T-helper 1 cell (primary cell): ENCODE results near the gene CXADR.
"Not testable (repeated sequence)": the region's sequence is repeated elsewhere in the genome, so short reads cannot be mapped to it uniquely, and the experiment has no call there.

Experiments
- DNase-seq, 5 donors: peaks; one replicate each; pipeline ENCODE4 v3.0.0-alpha.2; 2012 to 2020

Gene CXADR

GRCh38 chr21:17502985-17503384 is 9.9 kb upstream of the CXADR start:
- not testable (repeated sequence) for DNase-seq

DNA sequence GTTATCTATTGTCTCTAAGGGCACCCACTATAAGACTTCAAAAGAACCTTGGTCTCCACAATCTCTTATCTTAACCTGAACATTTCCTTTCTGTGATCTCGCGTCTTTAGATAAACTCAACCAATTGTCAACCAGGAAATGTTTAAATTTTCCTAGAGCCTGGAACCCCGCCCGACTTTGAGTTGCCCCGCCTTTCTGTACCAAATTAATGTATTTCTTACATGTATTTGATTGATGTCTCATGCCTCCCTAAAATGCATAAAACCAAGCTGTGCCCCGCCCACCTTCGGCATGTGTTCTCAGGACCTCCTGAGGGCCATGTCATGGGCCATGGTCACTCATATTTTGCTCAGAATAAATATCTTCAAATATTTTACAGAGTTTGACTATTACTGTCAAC is 5.9 kb upstream of the CXADR start:
- DNase-seq, result no peak

DNA sequence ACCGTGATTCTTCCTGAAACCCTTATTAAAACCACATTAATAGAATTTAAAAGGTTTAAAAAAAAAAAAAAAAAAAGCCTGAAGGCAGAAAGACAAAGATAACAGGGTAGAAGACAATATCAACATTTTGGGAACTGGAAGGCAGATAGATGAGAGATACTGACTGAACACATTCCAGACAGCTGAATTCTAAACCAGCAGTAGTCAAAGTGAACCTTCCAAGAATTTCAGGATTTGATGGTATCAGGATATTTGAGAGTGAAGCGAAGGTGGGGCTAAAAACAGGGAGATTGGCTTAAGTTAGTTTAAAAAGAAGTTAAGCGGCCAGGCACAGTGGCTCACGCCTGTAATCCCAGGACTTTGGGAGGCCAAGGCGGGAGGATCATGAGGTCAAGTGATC is 5.3 kb upstream of the CXADR start:
- no peak for DNase-seq

GRCh38 chr21:17513214-17514123 is 626 bp downstream of the CXADR start:
- peak in 2 of 5 donors; percentile 5 to 14 for DNase-seq

DNA sequence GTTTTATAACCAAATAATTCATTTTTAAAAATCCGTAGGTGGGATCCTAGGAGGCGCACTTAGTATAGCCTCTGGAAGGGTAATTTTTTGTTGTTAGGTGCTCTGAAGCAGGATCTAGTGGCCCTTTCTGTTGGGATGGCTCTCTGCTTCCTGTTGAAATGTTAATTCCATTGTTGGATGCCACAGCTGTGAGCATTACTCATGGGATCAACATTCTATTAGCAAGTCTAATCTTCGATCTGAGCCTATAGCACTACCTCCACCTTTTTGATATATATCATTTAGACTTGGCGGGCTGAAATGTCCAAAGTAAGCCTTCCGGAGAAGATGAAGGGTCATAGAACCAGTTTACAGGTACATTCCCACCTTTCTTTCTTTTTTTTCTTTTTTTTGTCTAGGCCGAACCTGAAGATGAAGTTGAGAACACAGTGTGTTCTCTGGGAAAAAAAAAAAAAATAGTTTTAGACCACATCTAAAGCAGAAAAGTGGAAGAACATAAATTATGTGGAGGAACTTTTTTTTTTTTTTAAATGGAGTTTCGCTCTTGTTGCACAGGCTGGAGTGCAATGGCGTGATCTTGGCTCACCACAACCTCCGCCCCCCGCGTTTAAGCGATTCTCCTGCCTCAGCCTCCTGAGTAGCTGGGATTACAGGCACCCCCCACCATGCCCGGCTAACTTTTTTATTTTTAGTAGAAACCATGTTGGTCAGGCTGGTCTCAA is 1.4 kb downstream of the CXADR start:
- DNase-seq, result no peak

- DNase-seq, result not testable (repeated sequence)
These were observed 4.2 kb downstream of the CXADR start for GRCh38 chr21:17517008-17517407.

DNA sequence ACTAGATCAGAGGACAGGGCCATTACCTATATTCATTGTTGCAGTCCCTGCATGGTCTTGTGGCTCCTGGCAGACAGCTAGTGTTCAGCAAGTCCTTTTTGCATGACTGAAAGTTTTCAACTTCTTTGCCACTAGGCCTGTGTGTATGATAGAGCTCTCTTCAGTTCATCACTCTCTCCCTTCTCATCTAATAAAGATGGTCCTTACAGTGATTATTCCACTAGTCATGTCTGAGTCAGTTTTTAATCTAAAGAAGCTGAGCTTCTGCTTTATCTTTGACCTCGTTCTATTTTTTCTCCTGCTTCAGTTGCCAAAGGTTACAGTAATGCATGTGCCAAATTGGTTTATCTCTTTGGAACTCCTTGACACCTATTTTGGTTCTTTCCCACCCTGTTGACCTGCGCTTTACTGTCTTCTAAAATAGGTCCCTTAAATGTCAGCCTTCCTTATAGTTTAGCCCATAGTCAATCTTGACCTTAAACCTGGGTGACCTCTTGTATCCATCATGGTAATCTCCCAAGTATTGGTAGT is 6.4 kb downstream of the CXADR start:
- no peak for DNase-seq

DNA sequence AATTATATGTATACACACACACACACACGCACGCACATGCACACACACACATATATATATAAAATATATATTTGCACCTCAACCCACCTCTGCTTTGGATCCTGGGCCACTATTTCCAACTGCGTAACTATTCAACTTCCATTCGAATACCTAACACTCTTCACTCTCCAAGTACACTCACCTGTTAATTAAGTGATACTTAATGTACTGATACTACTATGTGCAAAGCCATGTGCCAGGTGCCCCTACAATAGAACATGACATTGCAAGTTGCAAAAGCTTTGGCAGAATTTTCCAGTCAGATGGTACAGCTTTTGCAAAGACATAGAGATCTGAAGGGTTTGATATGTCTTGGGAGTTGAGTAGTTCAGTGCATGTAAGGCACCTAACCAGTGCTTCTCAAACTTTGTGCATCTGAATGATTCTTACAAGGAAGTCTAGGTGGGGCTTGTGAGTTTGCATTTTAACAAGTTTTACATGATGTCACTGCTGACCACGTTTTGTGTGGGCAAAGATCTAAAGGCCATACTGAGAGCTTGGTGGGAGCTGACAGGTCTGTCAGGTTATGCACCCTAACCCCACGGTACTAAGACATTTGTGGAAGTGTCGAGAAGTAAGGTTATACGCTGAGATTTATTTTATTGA is 7.2 kb downstream of the CXADR start:
- no peak for DNase-seq

- DNase-seq, result no peak
These were observed 10.2 kb downstream of the CXADR start for GRCh38 chr21:17523007-17523451.

GRCh38 chr21:17523979-17524494 is 11.2 kb downstream of the CXADR start:
- not testable (repeated sequence) for DNase-seq

- DNase-seq, result no peak
These were observed 11.8 kb downstream of the CXADR start for GRCh38 chr21:17524635-17525034.

DNA sequence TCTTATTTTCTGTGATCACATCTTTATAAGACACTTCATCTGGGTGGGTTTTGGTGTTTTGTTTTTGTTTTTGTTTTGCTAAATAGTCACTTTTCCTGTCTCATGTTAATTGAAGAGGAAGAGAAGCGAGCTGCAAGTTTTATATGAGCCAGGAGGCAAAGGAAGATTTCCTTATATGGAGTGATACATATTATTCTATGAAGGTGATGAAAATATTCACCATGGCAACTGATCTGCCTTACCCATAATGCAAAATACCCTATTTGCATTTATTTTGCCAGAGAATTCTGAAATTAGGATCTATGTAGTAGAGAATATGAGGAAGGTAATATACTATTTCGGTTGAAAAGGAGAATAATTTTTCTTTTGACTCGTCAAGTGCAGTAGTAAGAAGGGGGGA is 13.9 kb downstream of the CXADR start:
- DNase-seq, result no peak

GRCh38 chr21:17527240-17527639 is 14.4 kb downstream of the CXADR start:
- DNase-seq, result no peak

DNA sequence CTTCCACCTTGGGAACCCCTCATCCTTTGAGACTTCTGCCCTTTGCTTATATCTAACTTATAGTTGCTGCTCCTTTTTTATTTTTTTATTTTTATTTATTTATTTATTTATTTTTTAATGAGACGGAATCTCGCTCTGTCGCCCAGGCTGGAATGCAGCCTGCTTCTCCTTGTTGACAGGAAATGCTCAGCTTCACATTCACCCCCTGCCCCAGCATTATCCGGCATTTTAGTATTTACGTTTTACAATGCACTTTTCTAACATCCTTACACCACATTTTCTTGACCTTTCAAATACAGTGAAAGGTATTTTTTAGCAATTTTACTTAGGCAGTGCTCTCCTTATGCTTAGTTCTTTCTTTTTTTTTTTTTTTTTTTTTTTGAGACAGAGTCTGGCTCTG is 14.9 kb downstream of the CXADR start:
- no peak for DNase-seq

GRCh38 chr21:17529648-17530047 is 16.8 kb downstream of the CXADR start:
- no peak for DNase-seq

GRCh38 chr21:17532292-17532691 is 19.4 kb downstream of the CXADR start:
- no peak for DNase-seq

DNA sequence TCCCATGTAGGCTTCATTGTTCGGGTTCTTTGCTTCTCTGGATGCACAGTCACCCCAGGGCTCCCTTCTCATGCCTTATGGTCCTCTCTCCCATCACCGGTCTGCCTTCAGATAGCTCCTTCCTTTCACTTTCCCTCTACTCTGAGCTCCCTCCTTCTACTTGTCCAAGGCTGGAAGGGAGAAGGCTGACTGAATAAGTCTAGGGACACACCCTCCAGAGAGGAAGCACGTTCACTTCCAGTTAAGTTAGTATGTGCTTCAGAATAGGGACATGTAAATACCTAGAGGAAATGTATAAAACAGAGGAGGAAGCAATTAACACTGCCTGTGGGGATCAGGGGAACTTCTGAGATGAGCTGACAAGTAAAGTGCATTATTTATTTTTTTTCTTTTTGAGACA is 23.5 kb downstream of the CXADR start:
- no peak for DNase-seq

- no peak for DNase-seq
These were observed 24.5 kb downstream of the CXADR start for GRCh38 chr21:17537299-17537698.

DNA sequence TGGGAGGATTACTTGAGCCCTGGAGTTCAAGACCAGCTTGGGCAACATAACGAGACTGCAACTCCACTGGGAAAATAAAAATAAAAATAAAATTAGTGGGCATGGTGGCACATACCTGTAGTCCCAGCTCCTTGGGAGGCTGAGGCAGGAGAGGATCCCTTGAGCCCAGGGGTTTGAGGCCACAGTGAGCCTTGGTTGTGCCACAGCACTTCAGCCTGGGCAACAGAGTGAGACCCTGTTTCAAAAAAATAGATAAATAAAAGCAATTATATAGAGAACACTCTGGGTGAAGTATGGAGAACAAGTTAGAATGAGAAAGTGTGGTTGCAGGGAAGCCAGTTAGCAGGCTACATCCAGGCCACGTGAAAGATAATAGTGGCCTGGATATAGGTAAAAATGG is 25.7 kb downstream of the CXADR start:
- DNase-seq, result no peak

GRCh38 chr21:17539323-17539722 is 26.5 kb downstream of the CXADR start:
- DNase-seq, result no peak

DNA sequence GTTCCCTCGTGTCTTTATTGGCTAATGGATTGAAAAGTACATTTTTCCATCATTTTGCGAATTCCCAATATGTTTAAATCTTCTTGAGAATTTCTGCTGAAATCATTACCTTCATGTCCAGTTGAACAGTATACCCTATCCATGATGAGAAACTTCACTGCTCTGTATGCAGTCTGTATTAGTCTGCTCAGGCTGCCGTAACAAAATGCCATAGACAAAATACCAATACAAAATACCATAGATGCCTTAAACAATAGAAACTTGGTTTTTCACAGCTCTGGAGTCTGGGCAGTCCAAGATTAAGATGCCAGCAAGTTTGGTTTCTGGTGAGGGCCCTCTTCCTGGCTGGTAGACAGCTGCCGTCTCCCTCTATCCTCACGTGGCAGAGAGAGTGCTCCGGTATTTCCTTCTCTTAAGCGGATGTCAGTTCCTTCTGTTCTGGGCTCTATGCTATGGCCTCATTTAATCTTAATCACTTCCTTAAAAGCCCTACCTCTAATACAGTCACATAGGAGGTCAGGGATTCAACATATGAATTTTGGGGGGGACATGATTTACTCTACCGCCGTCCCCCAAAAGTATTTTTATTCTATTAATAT is 27.0 kb downstream of the CXADR start:
- no peak for DNase-seq

DNA sequence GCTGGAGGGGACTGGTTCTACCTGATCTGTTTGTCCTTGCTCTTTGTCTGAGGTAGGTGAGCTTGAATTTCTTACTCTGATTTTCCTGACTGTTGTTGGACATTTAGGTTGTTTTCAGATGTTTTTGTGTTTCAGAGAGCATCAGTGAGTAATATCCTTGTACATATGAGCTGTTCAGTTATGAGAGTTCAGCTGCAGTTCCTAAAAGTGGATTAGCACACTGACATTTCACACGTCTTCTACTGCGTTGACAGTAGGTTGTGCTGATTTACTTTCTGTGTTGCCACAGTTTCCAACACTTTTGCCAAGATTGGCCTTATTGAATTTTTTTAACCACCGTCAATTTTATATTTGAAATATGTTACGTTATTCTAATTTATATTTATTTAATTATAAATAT is 27.7 kb downstream of the CXADR start:
- DNase-seq, result no peak
